Suppressor macrophage (primary cell): ENCODE results near the gene SYT9.

Experiments
- DNase-seq, 4 experiments: peaks; one replicate each; pipeline ENCODE4 v3.0.0-alpha.2; 2020 to 2022
- total RNA-seq, 17 experiments: gene quantifications; one replicate each; lab custom pipeline; 2026; ENCODE audit warnings: mixed read lengths in 6 of 17, inconsistent platforms in 3 of 17; lab: John Stamatoyannopoulos, UW

SYT9 gene
- total RNA-seq, result 0 to 2.8 (median 0) reads per million in 17 experiments

- DNase-seq, result peak in 2 of 4 experiments; percentile 7 to 11
Measured at GRCh38 chr11:7251836-7252682, at the start of gene SYT9. SYT9 (plus strand) TSS chr11:7251904; CDS start chr11:7252187, 283 bp downstream.

GRCh38 chr11:7202412-7202811 lies 49.3 kb upstream of the SYT9 start:
- no peak for DNase-seq

GRCh38 chr11:7204778-7205177 lies 46.9 kb upstream of the SYT9 start:
- DNase-seq, result no peak

- no peak for DNase-seq
Measured at GRCh38 chr11:7208391-7208790, 43.3 kb upstream of the SYT9 start.

- DNase-seq, result no peak
Measured at GRCh38 chr11:7219491-7219890, 32.2 kb upstream of the SYT9 start.

- DNase-seq, result no peak
Measured at GRCh38 chr11:7220636-7221035, 31.1 kb upstream of the SYT9 start.

- DNase-seq, result no peak
Measured at GRCh38 chr11:7222619-7223018, 29.1 kb upstream of the SYT9 start.

- DNase-seq, result no peak
Measured at GRCh38 chr11:7239877-7240276, 11.8 kb upstream of the SYT9 start.

GRCh38 chr11:7245341-7245740 lies 6.4 kb upstream of the SYT9 start:
- no peak for DNase-seq

GRCh38 chr11:7246179-7246578 lies 5.5 kb upstream of the SYT9 start:
- DNase-seq, result no peak

- no peak for DNase-seq
Measured at GRCh38 chr11:7250166-7250565, 1.5 kb upstream of the SYT9 start.

- DNase-seq, result no peak
Measured at GRCh38 chr11:7251487-7251835, 243 bp upstream of the SYT9 start.

GRCh38 chr11:7252683-7253213 lies 1.0 kb downstream of the SYT9 start:
- no peak for DNase-seq

- DNase-seq, result no peak
Measured at GRCh38 chr11:7253800-7254199, 2.1 kb downstream of the SYT9 start.

- DNase-seq, result no peak
Measured at GRCh38 chr11:7254731-7255291, 3.1 kb downstream of the SYT9 start.

GRCh38 chr11:7256943-7257342 lies 5.2 kb downstream of the SYT9 start:
- no peak for DNase-seq

GRCh38 chr11:7257724-7258123 lies 6.0 kb downstream of the SYT9 start:
- DNase-seq, result no peak

- no peak for DNase-seq
Measured at GRCh38 chr11:7261578-7261977, 9.9 kb downstream of the SYT9 start.

GRCh38 chr11:7262672-7263071 lies 11.0 kb downstream of the SYT9 start:
- no peak for DNase-seq

- no peak for DNase-seq
Measured at GRCh38 chr11:7263842-7264241, 12.1 kb downstream of the SYT9 start.

- DNase-seq, result no peak
Measured at GRCh38 chr11:7268758-7269157, 17.1 kb downstream of the SYT9 start.

GRCh38 chr11:7270233-7270865 lies 18.6 kb downstream of the SYT9 start:
- no peak for DNase-seq

- DNase-seq, result peak in 1 of 4 experiments; percentile 7
Measured at GRCh38 chr11:7272373-7272772, 20.7 kb downstream of the SYT9 start.

GRCh38 chr11:7275133-7275532 lies 23.4 kb downstream of the SYT9 start:
- DNase-seq, result no peak
